CD4-positive, alpha-beta T cell treated with Interleukin-12 subunit alpha and Interleukin-12 subunit beta, for 1 hour (primary cell): ENCODE data around the gene SBF2.

Experiments used
- DNase-seq: peaks from one replicate; pipeline ENCODE4 v3.0.0-alpha.2; 2020

Gene SBF2

GRCh38 chr11:9831122-9831521, 462.9 kb downstream of the SBF2 start:
- DNase-seq, result no peak

GRCh38 chr11:9827708-9828107, 466.3 kb downstream of the SBF2 start:
- DNase-seq, result no peak

GRCh38 chr11:9826390-9826789, 467.6 kb downstream of the SBF2 start:
- no peak for DNase-seq

- no peak for DNase-seq
Observed at GRCh38 chr11:9825895-9826294, 468.1 kb downstream of the SBF2 start.

GRCh38 chr11:9825315-9825714, 468.7 kb downstream of the SBF2 start:
- no peak for DNase-seq

GRCh38 chr11:9823887-9824385, 470.1 kb downstream of the SBF2 start:
- no peak for DNase-seq

GRCh38 chr11:9823439-9823838, 470.6 kb downstream of the SBF2 start:
- no peak for DNase-seq

GRCh38 chr11:9821008-9821752, 472.8 kb downstream of the SBF2 start:
- no peak for DNase-seq

- DNase-seq, result no peak
Observed at GRCh38 chr11:9820260-9820659, 473.8 kb downstream of the SBF2 start.

- DNase-seq, result no peak
Observed at GRCh38 chr11:9817191-9817590, 476.8 kb downstream of the SBF2 start.

GRCh38 chr11:9815486-9816136, 478.4 kb downstream of the SBF2 start:
- DNase-seq, result no peak

GRCh38 chr11:9814108-9814507, 479.9 kb downstream of the SBF2 start:
- no peak for DNase-seq

- no peak for DNase-seq
Observed at GRCh38 chr11:9808943-9809342, 485.1 kb downstream of the SBF2 start.

GRCh38 chr11:9806946-9807687, 486.9 kb downstream of the SBF2 start:
- DNase-seq, result no peak

GRCh38 chr11:9804419-9804902, 489.6 kb downstream of the SBF2 start:
- no peak for DNase-seq

GRCh38 chr11:9803685-9804418, 490.2 kb downstream of the SBF2 start:
- DNase-seq, result no peak

GRCh38 chr11:9802291-9802861, 491.6 kb downstream of the SBF2 start:
- no peak for DNase-seq

GRCh38 chr11:9799886-9800285, 494.1 kb downstream of the SBF2 start:
- DNase-seq, result no peak

- no peak for DNase-seq
Observed at GRCh38 chr11:9797300-9797699, 496.7 kb downstream of the SBF2 start.

GRCh38 chr11:9796854-9797253, 497.2 kb downstream of the SBF2 start:
- no peak for DNase-seq

GRCh38 chr11:9796266-9796665, 497.8 kb downstream of the SBF2 start:
- no peak for DNase-seq

GRCh38 chr11:9790703-9791102, 503.3 kb downstream of the SBF2 start:
- no peak for DNase-seq

- DNase-seq, result no peak
Observed at GRCh38 chr11:9789910-9790309, 504.1 kb downstream of the SBF2 start.
